HG03565 (cell line): ENCODE measurements around the gene NEDD4L.
"Not testable (repeated sequence)": the region's sequence is repeated elsewhere in the genome, so short reads cannot be mapped to it uniquely, and the experiment has no call there.

Source experiments
- ATAC-seq: cut with Tn5 transposase; IDR thresholded peaks from one replicate; pipeline ENCODE4 v1.9.1; 2021; ENCODE audit warnings: mild to moderate bottlenecking, moderate library complexity; ENCODE audit not compliant: unreplicated experiment

NEDD4L gene

DNA sequence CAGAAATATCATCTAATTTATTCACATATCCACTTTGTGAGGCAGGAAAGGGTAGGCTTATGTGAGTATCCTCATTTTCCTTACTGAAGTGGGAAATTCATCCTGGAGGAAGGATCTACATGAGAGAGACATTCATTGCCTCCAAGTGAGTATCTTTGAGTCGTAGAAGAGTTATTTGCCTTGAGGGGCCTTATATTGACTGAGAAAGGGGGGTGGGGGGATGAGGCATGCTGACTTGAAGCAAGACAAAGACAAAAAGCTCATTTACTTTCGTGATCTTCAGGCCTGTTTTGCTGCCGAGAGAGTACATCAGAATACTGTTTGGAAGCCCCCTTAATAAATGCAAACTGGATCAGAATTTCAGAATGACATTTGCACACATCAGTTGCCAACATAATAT lies 17.6 kb upstream of the NEDD4L start:
- ATAC-seq: no peak

DNA sequence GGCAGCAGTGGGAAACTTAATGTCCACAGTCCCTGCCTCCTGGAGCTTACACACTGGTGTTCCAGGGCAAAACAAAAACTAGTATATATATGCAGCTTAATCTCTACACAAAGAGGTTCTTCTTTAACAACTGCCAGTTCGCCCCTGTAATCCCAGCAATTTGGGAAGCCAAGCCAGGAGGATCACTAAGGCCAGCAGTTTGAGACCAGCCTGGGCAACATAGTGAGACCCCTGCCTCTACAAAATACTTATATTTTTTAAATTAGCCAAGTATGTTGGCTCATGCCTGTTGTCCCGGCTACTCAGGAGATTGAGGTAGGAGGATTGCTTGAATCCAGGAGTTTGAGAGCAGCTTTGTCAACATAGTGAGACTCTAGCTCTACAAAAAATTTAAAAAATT lies 17.2 kb upstream of the NEDD4L start:
- no peak for ATAC-seq

DNA sequence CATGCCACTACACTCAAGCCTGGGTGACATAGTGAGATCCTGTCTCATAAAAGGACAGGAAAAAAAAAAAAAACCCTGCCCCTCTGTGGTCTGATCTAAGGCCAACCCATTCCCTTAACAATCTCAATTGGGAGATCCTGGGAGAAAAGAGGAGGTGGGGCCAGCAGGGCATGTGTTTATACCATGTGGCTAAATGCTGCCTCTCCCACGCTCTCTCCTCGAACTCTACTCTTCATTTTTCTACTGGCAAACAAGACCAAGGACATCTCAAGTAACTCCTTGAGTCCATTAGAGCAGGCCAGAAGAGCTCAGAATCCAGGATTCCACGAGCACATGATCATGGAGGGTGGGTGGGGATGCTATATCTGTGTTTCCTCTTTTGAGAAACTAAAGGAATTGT lies 16.7 kb upstream of the NEDD4L start:
- no peak for ATAC-seq

DNA sequence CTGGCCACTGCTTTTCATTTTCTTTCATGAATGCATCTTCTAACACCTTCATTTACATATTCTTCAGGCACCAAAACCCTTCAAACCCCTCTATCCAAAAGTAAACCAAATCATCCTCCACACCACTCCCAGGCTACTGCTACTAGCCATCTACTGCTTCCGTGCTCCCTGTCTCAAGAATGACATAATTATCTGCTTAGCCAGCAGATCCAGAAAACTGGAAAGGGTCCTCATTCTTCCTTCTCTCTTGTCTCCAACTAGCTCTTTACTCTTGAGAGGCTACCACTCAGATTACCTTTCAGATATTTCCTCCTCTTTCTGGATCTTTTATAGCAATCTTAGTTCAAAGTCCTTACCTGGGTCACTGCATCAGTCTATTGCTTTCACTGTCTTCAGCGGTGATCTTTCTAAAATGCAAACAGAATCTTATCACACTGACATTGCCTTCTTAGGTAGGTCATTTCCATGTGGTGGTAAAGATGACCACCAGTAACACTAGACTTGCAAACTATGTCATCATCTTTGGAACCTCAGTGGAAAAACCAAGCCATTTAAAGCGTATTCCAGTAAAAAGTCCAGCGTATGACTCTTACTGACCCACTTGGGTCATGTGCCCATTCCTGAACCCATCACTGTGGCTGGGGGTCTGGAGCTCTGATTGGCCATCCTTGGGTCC lies 15.8 kb upstream of the NEDD4L start:
- ATAC-seq: no peak

DNA sequence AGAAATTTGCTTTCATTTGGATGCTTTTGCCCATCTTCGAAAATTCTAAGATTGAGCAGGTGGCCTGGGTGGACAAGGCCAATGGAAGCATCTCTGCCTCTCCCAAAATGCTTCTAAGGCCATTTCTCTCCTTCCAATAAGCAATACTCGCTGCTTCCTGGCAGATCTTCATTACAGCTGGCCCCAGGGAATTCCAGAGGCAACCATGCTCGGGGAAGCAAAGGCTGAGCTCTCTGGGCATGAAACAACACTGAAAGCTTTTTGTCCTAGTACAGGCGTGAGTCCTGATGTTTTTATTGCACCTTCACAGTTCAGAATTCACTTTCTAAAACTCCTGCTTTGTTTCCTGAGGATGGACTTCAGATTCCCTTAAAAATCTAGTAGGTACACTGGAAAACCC lies 11.8 kb upstream of the NEDD4L start:
- no peak for ATAC-seq

DNA sequence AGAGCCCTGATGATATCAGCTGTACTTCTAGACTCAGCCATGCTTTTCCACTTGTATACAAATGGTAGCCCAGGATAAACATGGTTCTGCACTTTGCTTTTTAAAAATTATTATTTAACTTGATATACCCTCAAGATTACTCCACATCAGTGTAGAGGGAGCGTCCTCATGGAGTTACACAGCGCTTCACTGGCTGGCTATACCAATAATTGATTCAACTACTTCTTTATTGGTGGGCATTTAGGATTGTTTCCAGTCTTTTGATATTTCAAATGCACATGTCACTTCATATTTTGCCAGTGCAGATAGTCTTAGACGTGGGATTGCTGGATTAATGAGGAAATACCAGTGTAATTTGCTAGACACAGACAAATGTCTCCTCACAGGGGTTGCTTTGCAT lies 10.8 kb upstream of the NEDD4L start:
- no peak for ATAC-seq

DNA sequence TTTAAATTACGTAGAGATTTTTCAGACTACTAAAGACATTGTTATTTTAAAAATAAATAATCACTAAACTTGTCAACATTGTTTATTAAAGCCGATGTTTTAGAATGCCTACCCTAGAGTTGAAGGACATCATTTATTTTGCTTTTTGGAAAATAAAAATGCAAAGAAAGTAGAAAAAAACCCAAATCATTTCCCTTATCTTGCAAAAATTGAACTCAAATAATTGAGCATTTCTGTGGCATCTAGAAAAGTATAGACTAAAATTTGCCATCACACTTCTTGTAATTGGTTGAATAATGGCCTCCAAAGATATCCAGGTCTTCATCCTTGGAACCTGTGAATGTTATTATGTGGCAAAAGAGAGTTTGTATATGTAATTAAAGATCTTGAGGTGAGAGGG lies 9.7 kb upstream of the NEDD4L start:
- no peak for ATAC-seq

DNA sequence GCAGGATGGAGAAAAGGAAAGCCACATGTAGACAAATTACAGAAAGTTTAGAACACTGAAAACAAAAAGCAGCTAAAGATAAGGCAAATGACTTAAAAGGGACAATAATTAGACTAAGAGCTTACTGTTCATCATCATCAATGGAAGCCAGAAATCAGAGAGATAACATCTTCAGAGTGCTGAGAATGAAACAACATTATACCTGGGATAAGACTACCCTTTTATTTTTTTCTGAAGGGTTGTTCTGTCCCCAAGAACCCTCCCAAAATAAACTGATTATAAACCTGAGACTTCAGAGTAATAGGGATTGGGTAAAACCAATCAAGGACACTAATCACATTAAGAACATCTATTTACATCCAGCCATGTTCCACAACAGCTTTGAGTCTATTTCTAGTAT lies 6.9 kb upstream of the NEDD4L start:
- no peak for ATAC-seq

GRCh38 chr18:58038063-58038462 lies 6.0 kb upstream of the NEDD4L start:
- no peak for ATAC-seq

- ATAC-seq: no peak
Observed at GRCh38 chr18:58041633-58042032, 2.4 kb upstream of the NEDD4L start.

DNA sequence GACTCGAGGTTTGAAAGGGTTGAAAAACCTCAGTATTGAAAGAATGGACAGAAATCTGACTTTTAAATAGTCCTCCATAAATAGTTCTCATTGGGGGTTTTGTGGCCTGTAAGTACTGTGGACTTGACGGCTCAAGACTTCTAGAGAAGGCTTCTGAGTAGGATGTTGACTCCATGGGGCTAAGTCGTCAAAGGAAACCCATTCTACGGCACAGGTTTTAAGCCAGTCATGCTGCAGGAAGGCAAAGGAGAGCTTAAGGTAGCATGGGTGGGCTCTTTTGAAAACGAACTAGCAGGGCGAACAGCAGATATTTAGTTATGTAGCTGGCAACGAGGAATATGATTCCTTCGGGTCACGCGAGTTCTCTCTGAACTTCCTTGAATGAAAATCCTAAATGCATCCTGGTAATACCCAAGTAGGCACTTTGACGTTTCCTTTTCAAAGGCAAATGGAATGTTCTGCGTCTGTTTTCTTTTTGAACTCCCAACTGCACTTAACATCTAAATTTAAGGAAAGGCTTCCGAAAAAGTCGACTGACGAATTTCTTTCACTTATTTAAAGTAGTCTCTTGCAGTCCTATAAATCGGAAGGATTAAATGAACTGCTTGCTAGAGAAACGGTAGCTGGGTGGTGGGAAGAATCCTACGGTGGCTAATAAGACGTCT lies 1.1 kb upstream of the NEDD4L start:
- ATAC-seq: no peak

DNA sequence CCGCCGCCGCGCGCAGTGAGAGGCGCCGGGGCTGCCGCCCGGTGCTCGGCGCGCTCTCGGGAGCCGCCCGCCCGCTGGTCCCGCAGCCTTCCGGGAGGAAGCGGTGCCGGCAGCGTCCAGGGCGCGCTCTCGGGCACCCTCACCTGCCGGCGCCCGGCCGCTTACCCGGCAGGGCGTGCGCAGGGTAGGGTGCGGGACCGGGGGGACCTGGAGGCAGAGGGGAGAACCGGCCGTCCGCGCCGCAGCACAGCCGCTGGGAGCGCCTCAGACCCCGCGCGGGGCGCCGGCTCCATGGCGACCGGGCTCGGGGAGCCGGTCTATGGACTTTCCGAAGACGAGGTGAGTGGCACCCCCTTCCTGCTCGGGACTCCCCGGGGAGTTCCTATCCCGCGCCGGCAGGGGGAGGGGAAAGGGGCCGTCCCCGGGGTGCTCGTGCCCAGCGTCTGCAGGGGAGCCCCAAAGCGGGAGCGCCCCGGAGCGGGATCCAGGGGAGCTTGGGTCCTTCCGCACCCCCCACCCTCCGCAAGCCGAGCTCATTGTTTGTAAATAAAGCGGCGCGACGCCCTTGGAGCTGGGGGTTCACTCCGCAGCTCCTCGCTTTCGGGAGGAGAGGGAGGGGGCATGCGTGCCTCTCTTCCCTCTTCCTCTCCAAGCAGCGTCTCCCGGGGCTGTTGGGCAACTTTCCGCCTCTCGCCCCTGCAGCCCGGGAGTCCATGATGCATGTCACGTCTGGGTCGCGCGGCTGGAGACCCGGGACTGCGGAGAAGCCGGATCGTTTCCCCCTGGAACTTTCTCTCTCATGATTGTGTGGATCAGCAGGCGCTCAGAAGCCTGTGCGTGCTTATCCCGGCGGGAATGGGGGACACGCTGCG lies 580 bp downstream of the NEDD4L start:
- ATAC-seq: peak; percentile 23

DNA sequence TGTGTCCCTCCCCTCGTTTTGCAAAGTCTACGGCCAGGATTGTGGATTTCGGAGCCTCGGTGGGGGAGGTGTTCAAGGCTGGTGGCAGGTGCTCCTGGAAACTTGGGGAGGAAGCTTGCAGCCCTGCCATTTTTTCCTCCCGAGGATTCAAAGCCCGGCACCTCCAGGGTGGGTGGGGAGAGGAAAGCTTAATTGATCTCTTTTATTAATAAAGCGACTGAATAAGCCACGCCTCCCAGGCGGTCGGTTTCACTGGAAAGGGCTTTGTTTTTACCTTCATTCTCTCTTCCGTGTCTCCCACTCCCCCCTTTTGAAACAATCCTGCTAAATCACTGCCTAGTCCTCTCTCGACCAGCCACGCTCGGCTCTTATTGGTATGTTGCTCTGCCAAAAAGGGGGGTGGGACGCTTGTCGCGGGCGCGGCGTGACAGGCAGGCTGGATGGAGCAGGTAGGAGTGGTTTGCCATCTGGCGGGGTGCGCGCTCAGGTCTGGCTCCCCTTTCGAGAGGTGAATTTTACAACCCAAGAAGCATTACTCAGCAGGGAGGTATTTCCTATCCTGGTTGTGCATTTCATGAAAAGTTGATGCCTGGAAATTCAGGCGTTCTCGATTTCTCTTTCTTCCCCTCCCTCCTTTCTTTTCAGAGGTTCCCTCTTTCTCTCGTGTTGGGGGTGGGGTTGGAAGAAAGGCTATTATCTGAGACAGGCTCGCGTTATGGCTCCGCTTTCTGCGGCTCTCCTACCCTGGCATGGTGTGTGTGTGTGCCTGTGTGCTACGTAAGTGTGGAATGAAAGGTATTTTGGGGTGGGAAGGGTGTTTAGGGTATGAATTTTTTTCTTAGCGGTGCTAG lies 1.4 kb downstream of the NEDD4L start:
- ATAC-seq: no peak

- no peak for ATAC-seq
Observed at GRCh38 chr18:58046093-58046793, 2.2 kb downstream of the NEDD4L start.

DNA sequence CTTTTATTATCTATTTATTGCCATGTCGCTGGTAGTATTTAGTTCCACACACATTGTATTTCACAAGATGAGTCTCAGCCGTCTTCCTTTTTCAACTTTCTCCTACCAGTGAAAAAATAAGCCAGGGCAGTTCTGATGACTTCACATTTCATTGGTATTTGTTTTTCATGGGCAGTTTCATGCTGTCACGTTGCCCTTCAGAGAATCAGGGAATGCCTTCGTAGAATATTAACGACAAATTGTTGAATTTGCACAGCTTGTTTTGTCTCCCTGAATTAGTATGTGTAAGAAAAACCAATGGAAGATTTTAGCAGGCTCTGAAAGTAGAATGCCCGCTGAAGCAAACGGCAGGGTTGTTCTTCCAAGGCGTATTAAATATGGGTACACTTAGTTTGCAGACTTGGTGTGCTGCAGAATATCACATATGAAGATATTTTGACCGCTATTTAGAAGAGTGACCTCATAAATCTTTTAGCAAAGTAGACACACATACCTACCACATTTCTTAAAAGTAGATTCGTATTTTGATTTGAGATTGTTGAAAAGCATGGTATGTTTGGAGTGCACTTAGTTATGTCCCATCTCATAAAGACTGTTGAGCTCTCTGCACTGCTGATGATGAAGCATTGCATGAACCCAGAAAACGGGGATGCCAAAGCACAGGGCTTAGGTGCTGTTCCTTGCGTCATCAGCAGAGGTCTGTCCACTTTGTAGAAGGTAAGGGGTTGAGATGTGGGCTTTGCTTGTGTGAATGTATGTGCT lies 2.9 kb downstream of the NEDD4L start:
- ATAC-seq: no peak

DNA sequence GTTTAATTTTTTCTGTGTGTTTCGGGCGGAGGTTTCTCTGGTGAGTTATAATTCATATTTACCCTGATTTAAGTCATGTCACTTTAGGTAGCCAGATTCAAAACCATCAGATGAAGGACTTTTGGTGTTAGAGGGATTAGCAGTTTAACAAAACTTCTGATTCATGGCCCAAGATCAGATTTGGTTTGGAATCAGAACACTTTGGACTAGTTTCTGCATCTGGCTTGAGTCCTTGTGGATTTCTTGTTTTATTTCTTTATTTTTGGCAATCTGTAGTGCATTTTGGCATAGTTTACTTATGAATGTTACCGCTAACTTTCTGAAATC lies 3.5 kb downstream of the NEDD4L start:
- no peak for ATAC-seq

DNA sequence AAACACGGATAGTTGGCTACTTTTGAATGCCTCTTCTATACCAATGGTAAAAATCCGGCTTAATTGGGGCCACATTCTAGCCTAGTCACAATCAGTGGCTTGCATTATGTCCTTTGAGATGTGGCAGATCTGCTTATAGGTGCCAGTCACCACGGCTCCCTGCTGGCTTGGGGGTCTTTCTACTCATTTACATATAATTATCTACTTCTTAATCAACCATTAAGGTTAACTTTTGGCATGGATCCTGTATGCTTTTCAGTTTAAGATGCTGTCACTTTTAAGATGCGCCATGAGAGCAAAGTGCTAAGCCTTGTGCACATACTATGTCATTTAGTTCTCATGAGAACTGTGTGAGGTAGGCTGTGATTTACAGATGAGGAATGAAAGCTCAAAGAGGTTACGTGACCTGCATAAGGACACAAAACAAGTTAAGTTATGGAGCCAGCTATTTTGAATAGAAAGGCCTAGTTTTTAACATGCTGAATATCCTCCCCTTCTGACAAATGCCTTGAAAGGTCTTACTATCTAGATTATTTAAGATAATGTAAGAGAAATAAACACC lies 4.1 kb downstream of the NEDD4L start:
- ATAC-seq: no peak

- ATAC-seq: no peak
Observed at GRCh38 chr18:58049000-58049688, 5.1 kb downstream of the NEDD4L start.

- not testable (repeated sequence) for ATAC-seq
Observed at GRCh38 chr18:58050963-58051362, 6.9 kb downstream of the NEDD4L start.
